ENCODE measurements around the gene GTF2H4. TPM values are rescaled to one million over a fixed set of nuclear protein-coding genes. Genes with fewer than 3 reads are reported as not detected.
A peak's percentile ranks its signal among the peaks of the same experiment; 100 is the strongest.

The GTF2H4 gene
- total RNA-seq, 2 experiments from 2014 or later, result 30.5 to 48.7 TPM

- H3K9me2 ChIP-seq (ENCODE audit: insufficient read depth, low read length), result no peaks in the 10 kb centered on the region
- ChIA-PET POLR2A (no interaction called here), CTCF (ENCODE audit: unreplicated experiment) (interaction anchor here (1.2 kb wide), 1 partner anchor 46 kb away, joined by 3 read pairs; no protein-coding TSS in a partner anchor)
- H3K36me3 ChIP-seq (ENCODE audit: insufficient read depth, low read length), result no peaks in the 10 kb centered on the region
- DNase-seq (ENCODE audit: low spot score), result peak; percentile 76
- H3K27ac ChIP-seq (ENCODE audit: low read depth, low read length, poor library complexity, severe bottlenecking), result no peak overlapping the region
- no peaks in the 10 kb centered on the region for H3K9me3 ChIP-seq (ENCODE audit: low read length)
- intact Hi-C loops (cut with micrococcal nuclease; ENCODE audit: unreplicated experiment), result loop anchor here (1.0 kb wide), 2 partner anchors 49 to 134 kb away; no protein-coding TSS in a partner anchor
- H3K4me2 ChIP-seq (ENCODE audit: low read length), result peak overlapping the region; percentile 65
- peak overlapping the region; percentile 94 for H2AFZ ChIP-seq (ENCODE audit: low read length)
- no peaks in the 10 kb centered on the region for H4K20me1 ChIP-seq (ENCODE audit: insufficient read depth, low read length)
- peak overlapping the region; percentile 48 for H3K4me3 ChIP-seq (ENCODE audit: low read depth, low read length, poor library complexity, severe bottlenecking)
- BruUV-seq (replicated peaks), result no TSS peak
- H3K79me2 ChIP-seq (ENCODE audit: insufficient read depth, low read depth, low read length), result no peaks in the 10 kb centered on the region
- H3K4me1 ChIP-seq (ENCODE audit: insufficient read depth, low read length, poor library complexity, severe bottlenecking), result peaks cover 24% of the 10 kb centered on the region
- peak; percentile 97 for TF ChIP-seq CTCF (conservative IDR thresholded peaks at IDR 0.05; ENCODE audit: low read length)
- TF ChIP-seq EZH2phosphoT487 (IDR thresholded peaks at IDR 0.05; ENCODE audit: borderline replicate concordance, low read depth, low read length), result no peak
These were observed 30.4 kb upstream of the GTF2H4 start for GRCh38 chr6:30877419-30878262.

GRCh38 chr6:30879684-30880427 is 28.2 kb upstream of the GTF2H4 start:
- no TSS peak for BruUV-seq (replicated peaks)
- ChIA-PET CTCF (ENCODE audit: unreplicated experiment) (no interaction called here), POLR2A (no interaction called here)
- Histone ChIP-seq H3K36me3 (ENCODE audit: insufficient read depth, low read length) (no peaks in the 10 kb centered on the region), H2AFZ (ENCODE audit: low read length) (no peak overlapping the region), H3K79me2 (ENCODE audit: insufficient read depth, low read depth, low read length) (no peaks in the 10 kb centered on the region), H3K4me1 (ENCODE audit: insufficient read depth, low read length, poor library complexity, severe bottlenecking) (peaks cover 39% of the 10 kb centered on the region), H4K20me1 (ENCODE audit: insufficient read depth, low read length) (no peaks in the 10 kb centered on the region), H3K4me2 (ENCODE audit: low read length) (no peak overlapping the region), H3K9me2 (ENCODE audit: insufficient read depth, low read length) (no peaks in the 10 kb centered on the region), H3K9me3 (ENCODE audit: low read length) (no peaks in the 10 kb centered on the region), H3K4me3 (ENCODE audit: low read depth, low read length, poor library complexity, severe bottlenecking) (no peak overlapping the region), H3K27ac (ENCODE audit: low read depth, low read length, poor library complexity, severe bottlenecking) (no peak overlapping the region)
- DNase-seq (ENCODE audit: low spot score), result no peak
- TF ChIP-seq CTCF (conservative IDR thresholded peaks at IDR 0.05; ENCODE audit: low read length), result no peak
- no peak for TF ChIP-seq EZH2phosphoT487 (IDR thresholded peaks at IDR 0.05; ENCODE audit: borderline replicate concordance, low read depth, low read length)
- intact Hi-C loops (cut with micrococcal nuclease; ENCODE audit: unreplicated experiment), result loop anchor here (10.0 kb wide), 1 partner anchor 205 kb away; the partner anchor contains the start of gene DHX16
